Type B pancreatic cell (in vitro differentiated cells): ENCODE results near the gene ZNF385C. TPM values are rescaled to one million over a fixed set of nuclear protein-coding genes. Genes with fewer than 3 reads are reported as not detected.

Source experiments
- DNase-seq: peaks from one replicate; pipeline ENCODE4 v3.0.0; 2021; ENCODE audit warnings: mixed read lengths; ENCODE audit not compliant: unreplicated experiment; ENCODE audit errors: extremely low spot score
- H3K27ac Mint-ChIP-seq: 2 replicates; pipeline ENCODE4 v1.8.0; 2021; ENCODE audit warnings: mild to moderate bottlenecking, mixed read lengths
- H3K27me3 Mint-ChIP-seq: 2 replicates; pipeline ENCODE4 v1.8.0; 2021; ENCODE audit warnings: mixed read lengths
- H3K36me3 Mint-ChIP-seq: 2 replicates; pipeline ENCODE4 v1.8.0; 2021; ENCODE audit warnings: mixed read lengths
- H3K4me1 Mint-ChIP-seq: one replicate; pipeline ENCODE4 v1.8.0; 2021; ENCODE audit warnings: mixed read lengths; ENCODE audit not compliant: unreplicated experiment
- H3K4me3 Mint-ChIP-seq: 2 replicates; pipeline ENCODE4 v1.8.0; 2021; ENCODE audit warnings: mild to moderate bottlenecking, mixed read lengths
- H3K9me3 Mint-ChIP-seq: 2 replicates; pipeline ENCODE4 v1.8.0; 2021; ENCODE audit warnings: mixed read lengths
- CTCF ChIP-seq: fragments of 200-600 bp; sonication (generic); conservative IDR thresholded peaks from 2 replicates; pipeline ENCODE4 v1.5.0; 2021; ENCODE audit warnings: antibody characterized with exemption, mild to moderate bottlenecking
- total RNA-seq: library from RNA; stranded (reverse); gene quantifications from 2 replicates; pipeline ENCODE4 v1.2.1, GENCODE V29; 2021; ENCODE audit warnings: low replicate concordance

The ZNF385C gene
- total RNA-seq, 1 donor from 2014 or later = 3.3 TPM

DNA sequence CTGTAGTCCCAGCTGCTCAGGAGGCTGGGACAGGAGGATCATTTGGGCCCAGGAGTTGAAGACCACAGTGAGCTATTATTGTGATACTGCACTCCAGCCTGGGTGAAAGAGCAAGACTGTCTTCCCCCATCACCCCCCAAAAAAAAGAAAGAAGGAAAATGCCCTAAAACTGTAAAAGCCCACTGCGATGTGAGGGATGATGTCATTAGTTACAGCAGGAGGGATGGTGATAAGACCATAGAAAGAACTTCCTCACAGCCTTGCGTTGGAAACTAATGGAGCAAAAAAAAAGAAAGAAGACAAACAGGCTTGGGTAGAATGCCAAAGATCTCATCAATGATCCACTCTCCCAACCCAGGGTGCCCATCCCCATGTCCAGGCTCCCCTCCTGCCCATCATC is 18.7 kb downstream of the ZNF385C start:
- no peaks in the 10 kb centered on the region for H3K4me1 Mint-ChIP-seq
- H3K27me3 Mint-ChIP-seq = peaks cover 23% of the 10 kb centered on the region
- no peak for TF ChIP-seq CTCF
- no peak overlapping the region for H3K27ac Mint-ChIP-seq
- H3K4me3 Mint-ChIP-seq = no peak overlapping the region
- no peaks in the 10 kb centered on the region for H3K9me3 Mint-ChIP-seq
- DNase-seq = no peak
- no peaks in the 10 kb centered on the region for H3K36me3 Mint-ChIP-seq

- Mint-ChIP-seq H3K36me3 (no peaks in the 10 kb centered on the region), H3K4me3 (no peak overlapping the region)
Measured at GRCh38 chr17:42078396-42079043, 19.8 kb downstream of the ZNF385C start.

GRCh38 chr17:42077755-42078154 is 20.5 kb downstream of the ZNF385C start:
- TF ChIP-seq CTCF = no peak
- no peak for DNase-seq
- H3K27ac Mint-ChIP-seq = no peak overlapping the region

More at GRCh38 chr17:42078396-42079043, 19.8 kb downstream of the ZNF385C start:
- DNase-seq = no peak
- no peak for TF ChIP-seq CTCF
- Mint-ChIP-seq H3K27ac (no peak overlapping the region), H3K4me1 (no peaks in the 10 kb centered on the region), H3K9me3 (no peaks in the 10 kb centered on the region), H3K27me3 (peaks cover 32% of the 10 kb centered on the region)

GRCh38 chr17:42076797-42077559 is 21.3 kb downstream of the ZNF385C start:
- DNase-seq = no peak
- no peak overlapping the region for H3K4me3 Mint-ChIP-seq
- no peaks in the 10 kb centered on the region for H3K36me3 Mint-ChIP-seq
- H3K27ac Mint-ChIP-seq = no peak overlapping the region
- no peak for TF ChIP-seq CTCF
- H3K27me3 Mint-ChIP-seq = peaks cover 39% of the 10 kb centered on the region
- H3K4me1 Mint-ChIP-seq = no peaks in the 10 kb centered on the region
- no peaks in the 10 kb centered on the region for H3K9me3 Mint-ChIP-seq

More at GRCh38 chr17:42077755-42078154, 20.5 kb downstream of the ZNF385C start:
- H3K4me3 Mint-ChIP-seq = no peak overlapping the region
- H3K4me1 Mint-ChIP-seq = no peaks in the 10 kb centered on the region
- H3K27me3 Mint-ChIP-seq = peaks cover 39% of the 10 kb centered on the region
- H3K36me3 Mint-ChIP-seq = no peaks in the 10 kb centered on the region
- H3K9me3 Mint-ChIP-seq = no peaks in the 10 kb centered on the region

- no peak for DNase-seq
- H3K36me3 Mint-ChIP-seq = no peaks in the 10 kb centered on the region
- no peaks in the 10 kb centered on the region for H3K9me3 Mint-ChIP-seq
- H3K4me3 Mint-ChIP-seq = no peak overlapping the region
- no peak for TF ChIP-seq CTCF
- H3K4me1 Mint-ChIP-seq = no peaks in the 10 kb centered on the region
- no peak overlapping the region for H3K27ac Mint-ChIP-seq
- peaks cover 50% of the 10 kb centered on the region for H3K27me3 Mint-ChIP-seq
Measured at GRCh38 chr17:42075789-42076188, 22.5 kb downstream of the ZNF385C start.
